ENCODE results near the gene SLC35F2.

DNA sequence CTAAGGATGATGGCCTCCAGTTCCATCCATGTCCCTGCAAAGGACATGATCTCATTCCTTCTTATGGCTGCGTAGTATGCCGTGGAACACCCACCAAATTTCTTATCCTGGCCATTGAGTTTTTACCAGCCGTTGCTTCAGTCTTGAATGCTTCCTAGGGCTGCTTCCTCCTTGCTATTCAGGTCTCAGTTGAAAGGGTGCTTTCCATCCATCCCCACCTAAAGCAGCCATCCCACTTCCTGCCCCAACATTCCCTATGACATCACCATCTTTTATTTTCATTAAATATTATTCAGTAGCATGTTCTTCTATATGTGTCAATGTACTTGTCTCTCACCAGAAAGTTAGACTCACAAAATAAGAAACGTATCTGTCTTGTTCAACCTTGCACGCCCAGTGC lies 106.1 kb downstream of the SLC35F2 start:
- TF ChIP-seq, protein P1, sequence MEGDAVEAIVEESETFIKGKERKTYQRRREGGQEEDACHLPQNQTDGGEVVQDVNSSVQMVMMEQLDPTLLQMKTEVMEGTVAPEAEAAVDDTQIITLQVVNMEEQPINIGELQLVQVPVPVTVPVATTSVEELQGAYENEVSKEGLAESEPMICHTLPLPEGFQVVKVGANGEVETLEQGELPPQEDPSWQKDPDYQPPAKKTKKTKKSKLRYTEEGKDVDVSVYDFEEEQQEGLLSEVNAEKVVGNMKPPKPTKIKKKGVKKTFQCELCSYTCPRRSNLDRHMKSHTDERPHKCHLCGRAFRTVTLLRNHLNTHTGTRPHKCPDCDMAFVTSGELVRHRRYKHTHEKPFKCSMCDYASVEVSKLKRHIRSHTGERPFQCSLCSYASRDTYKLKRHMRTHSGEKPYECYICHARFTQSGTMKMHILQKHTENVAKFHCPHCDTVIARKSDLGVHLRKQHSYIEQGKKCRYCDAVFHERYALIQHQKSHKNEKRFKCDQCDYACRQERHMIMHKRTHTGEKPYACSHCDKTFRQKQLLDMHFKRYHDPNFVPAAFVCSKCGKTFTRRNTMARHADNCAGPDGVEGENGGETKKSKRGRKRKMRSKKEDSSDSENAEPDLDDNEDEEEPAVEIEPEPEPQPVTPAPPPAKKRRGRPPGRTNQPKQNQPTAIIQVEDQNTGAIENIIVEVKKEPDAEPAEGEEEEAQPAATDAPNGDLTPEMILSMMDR (IDR thresholded peaks at IDR 0.05) = no peak
- TF ChIP-seq POLR2A (IDR thresholded peaks at IDR 0.05) = no peak

Data from gastroesophageal sphincter (tissue), 3 donors.